ENCODE measurements around the gene TREH. TPM values are rescaled to one million over a fixed set of nuclear protein-coding genes. Genes with fewer than 3 reads are reported as not detected.

Gene TREH
- total and polyA plus RNA-seq, 2 experiments from 2014 or later, result 0.36 TPM; not detected in 1

DNA sequence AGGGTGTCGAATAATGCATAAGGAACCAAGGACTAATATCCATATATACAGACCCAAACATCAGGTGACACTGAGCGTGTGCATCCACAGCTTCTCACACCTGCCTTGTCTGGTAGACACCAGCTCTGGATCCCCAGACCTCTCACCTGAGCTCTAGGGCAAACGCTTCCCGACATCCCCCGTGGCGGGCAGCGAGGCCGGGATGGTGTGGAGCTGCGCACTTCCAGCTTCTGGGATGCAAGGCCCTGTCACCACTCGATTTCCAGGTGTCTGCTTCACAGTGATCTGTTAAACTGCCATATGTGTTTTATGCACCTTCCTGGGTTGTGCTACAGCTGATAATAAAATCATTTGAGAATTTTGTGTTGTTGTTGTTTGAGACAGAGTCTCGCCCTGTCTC lies 15.3 kb upstream of the TREH start:
- H3K27me3 Mint-ChIP-seq (ENCODE audit: insufficient read depth, low read depth, poor library complexity), result peaks cover 12% of the 10 kb centered on the region
- Histone ChIP-seq H3K9me2 (ENCODE audit: insufficient read depth) (no peaks in the 10 kb centered on the region), H3K4me1 (ENCODE audit: insufficient read depth) (peaks cover 14% of the 10 kb centered on the region; the same call in 1 of the 2 replicates), H3F3A (replicated peaks; ENCODE audit: low read depth) (0 out of 2 replicates have a peak, but pooled peaks cover 4% of the 10 kb centered on the region), H3K79me2 (replicated peaks; ENCODE audit: insufficient read depth) (no peaks in the 10 kb centered on the region), H3K4me3 (no peak overlapping the region), H3K36me3 (ENCODE audit: insufficient read depth) (no peaks in the 10 kb centered on the region), H3K27ac (ENCODE audit: low read depth) (no peak overlapping the region), H4K20me1 (replicated peaks; ENCODE audit: insufficient read depth) (no peaks in the 10 kb centered on the region), H2AFZ (no peak overlapping the region), H3K4me2 (no peak overlapping the region), H3K27me3 (ENCODE audit: insufficient read depth) (no peaks in the 10 kb centered on the region)
- H3K4me3 Mint-ChIP-seq, result no peak overlapping the region
- H3K27ac Mint-ChIP-seq, result no peak overlapping the region
- ATAC-seq (no peak), DNase-seq (ENCODE audit: low spot score) (no peak)
- peaks cover 35% of the 10 kb centered on the region for H3K4me1 Mint-ChIP-seq
- peaks cover 4% of the 10 kb centered on the region; the same call in 2 of the 3 replicates for H3K36me3 Mint-ChIP-seq (ENCODE audit: low read depth)
- TF ChIP-seq EZH2phosphoT487 (IDR thresholded peaks at IDR 0.05; ENCODE audit: unreplicated experiment) (no peak), CREB1 (CRISPR knock-in tag; IDR thresholded peaks at IDR 0.05; ENCODE audit: low read depth) (no peak), ZNF331 (CRISPR knock-in tag; IDR thresholded peaks at IDR 0.05; ENCODE audit: low read depth) (no peak), POLR2AphosphoS5 (IDR thresholded peaks at IDR 0.05; ENCODE audit: low read depth) (no peak), JUNB (IDR thresholded peaks at IDR 0.05; ENCODE audit: unreplicated experiment) (no peak), STAT1 (IDR thresholded peaks at IDR 0.05; ENCODE audit: unreplicated experiment) (no peak), EZH2 (IDR thresholded peaks at IDR 0.05; ENCODE audit: low read depth, unreplicated experiment) (no peak), CTCF (conservative IDR thresholded peaks at IDR 0.05; ENCODE audit: low read depth in 2 of 2) (no peak), NANOG (IDR thresholded peaks at IDR 0.05; ENCODE audit: borderline replicate concordance) (no peak), ZNF114 (CRISPR knock-in tag; IDR thresholded peaks at IDR 0.05) (no peak)
- TF ChIP-seq, protein P1, sequence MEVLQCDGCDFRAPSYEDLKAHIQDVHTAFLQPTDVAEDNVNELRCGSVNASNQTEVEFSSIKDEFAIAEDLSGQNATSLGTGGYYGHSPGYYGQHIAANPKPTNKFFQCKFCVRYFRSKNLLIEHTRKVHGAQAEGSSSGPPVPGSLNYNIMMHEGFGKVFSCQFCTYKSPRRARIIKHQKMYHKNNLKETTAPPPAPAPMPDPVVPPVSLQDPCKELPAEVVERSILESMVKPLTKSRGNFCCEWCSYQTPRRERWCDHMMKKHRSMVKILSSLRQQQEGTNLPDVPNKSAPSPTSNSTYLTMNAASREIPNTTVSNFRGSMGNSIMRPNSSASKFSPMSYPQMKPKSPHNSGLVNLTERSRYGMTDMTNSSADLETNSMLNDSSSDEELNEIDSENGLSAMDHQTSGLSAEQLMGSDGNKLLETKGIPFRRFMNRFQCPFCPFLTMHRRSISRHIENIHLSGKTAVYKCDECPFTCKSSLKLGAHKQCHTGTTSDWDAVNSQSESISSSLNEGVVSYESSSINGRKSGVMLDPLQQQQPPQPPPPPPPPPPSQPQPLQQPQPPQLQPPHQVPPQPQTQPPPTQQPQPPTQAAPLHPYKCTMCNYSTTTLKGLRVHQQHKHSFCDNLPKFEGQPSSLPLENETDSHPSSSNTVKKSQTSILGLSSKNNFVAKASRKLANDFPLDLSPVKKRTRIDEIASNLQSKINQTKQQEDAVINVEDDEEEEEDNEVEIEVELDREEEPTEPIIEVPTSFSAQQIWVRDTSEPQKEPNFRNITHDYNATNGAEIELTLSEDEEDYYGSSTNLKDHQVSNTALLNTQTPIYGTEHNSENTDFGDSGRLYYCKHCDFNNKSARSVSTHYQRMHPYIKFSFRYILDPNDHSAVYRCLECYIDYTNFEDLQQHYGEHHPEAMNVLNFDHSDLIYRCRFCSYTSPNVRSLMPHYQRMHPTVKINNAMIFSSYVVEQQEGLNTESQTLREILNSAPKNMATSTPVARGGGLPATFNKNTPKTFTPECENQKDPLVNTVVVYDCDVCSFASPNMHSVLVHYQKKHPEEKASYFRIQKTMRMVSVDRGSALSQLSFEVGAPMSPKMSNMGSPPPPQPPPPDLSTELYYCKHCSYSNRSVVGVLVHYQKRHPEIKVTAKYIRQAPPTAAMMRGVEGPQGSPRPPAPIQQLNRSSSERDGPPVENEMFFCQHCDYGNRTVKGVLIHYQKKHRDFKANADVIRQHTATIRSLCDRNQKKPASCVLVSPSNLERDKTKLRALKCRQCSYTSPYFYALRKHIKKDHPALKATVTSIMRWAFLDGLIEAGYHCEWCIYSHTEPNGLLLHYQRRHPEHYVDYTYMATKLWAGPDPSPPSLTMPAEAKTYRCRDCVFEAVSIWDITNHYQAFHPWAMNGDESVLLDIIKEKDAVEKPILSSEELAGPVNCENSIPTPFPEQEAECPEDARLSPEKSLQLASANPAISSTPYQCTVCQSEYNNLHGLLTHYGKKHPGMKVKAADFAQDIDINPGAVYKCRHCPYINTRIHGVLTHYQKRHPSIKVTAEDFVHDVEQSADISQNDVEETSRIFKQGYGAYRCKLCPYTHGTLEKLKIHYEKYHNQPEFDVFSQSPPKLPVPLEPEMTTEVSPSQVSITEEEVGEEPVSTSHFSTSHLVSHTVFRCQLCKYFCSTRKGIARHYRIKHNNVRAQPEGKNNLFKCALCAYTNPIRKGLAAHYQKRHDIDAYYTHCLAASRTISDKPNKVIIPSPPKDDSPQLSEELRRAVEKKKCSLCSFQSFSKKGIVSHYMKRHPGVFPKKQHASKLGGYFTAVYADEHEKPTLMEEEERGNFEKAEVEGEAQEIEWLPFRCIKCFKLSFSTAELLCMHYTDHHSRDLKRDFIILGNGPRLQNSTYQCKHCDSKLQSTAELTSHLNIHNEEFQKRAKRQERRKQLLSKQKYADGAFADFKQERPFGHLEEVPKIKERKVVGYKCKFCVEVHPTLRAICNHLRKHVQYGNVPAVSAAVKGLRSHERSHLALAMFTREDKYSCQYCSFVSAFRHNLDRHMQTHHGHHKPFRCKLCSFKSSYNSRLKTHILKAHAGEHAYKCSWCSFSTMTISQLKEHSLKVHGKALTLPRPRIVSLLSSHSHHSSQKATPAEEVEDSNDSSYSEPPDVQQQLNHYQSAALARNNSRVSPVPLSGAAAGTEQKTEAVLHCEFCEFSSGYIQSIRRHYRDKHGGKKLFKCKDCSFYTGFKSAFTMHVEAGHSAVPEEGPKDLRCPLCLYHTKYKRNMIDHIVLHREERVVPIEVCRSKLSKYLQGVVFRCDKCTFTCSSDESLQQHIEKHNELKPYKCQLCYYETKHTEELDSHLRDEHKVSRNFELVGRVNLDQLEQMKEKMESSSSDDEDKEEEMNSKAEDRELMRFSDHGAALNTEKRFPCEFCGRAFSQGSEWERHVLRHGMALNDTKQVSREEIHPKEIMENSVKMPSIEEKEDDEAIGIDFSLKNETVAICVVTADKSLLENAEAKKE (CRISPR knock-in tag; IDR thresholded peaks at IDR 0.05), result no peak
- TF ChIP-seq, protein P2, sequence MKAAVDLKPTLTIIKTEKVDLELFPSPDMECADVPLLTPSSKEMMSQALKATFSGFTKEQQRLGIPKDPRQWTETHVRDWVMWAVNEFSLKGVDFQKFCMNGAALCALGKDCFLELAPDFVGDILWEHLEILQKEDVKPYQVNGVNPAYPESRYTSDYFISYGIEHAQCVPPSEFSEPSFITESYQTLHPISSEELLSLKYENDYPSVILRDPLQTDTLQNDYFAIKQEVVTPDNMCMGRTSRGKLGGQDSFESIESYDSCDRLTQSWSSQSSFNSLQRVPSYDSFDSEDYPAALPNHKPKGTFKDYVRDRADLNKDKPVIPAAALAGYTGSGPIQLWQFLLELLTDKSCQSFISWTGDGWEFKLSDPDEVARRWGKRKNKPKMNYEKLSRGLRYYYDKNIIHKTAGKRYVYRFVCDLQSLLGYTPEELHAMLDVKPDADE (IDR thresholded peaks at IDR 0.05), result no peak
- TF ChIP-seq, protein P3, sequence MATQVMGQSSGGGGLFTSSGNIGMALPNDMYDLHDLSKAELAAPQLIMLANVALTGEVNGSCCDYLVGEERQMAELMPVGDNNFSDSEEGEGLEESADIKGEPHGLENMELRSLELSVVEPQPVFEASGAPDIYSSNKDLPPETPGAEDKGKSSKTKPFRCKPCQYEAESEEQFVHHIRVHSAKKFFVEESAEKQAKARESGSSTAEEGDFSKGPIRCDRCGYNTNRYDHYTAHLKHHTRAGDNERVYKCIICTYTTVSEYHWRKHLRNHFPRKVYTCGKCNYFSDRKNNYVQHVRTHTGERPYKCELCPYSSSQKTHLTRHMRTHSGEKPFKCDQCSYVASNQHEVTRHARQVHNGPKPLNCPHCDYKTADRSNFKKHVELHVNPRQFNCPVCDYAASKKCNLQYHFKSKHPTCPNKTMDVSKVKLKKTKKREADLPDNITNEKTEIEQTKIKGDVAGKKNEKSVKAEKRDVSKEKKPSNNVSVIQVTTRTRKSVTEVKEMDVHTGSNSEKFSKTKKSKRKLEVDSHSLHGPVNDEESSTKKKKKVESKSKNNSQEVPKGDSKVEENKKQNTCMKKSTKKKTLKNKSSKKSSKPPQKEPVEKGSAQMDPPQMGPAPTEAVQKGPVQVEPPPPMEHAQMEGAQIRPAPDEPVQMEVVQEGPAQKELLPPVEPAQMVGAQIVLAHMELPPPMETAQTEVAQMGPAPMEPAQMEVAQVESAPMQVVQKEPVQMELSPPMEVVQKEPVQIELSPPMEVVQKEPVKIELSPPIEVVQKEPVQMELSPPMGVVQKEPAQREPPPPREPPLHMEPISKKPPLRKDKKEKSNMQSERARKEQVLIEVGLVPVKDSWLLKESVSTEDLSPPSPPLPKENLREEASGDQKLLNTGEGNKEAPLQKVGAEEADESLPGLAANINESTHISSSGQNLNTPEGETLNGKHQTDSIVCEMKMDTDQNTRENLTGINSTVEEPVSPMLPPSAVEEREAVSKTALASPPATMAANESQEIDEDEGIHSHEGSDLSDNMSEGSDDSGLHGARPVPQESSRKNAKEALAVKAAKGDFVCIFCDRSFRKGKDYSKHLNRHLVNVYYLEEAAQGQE (IDR thresholded peaks at IDR 0.05; ENCODE audit: unreplicated experiment), result no peak
- H3K9me3 Mint-ChIP-seq, result peaks cover 4% of the 10 kb centered on the region
